BE2C (cell line): ENCODE data around the gene FOLR2.

Experiments used
- DNase-seq: peaks from one replicate; pipeline ENCODE4 v3.0.0-alpha.2; 2020
- H3K27me3 ChIP-seq: fragments of 250-450 bp; sonication (Bioruptor Pico); 2 replicates; pipeline ENCODE4 v1.5.1; 2020; ENCODE audit warnings: mild to moderate bottlenecking
- H3K36me3 ChIP-seq: fragments of 250-450 bp; sonication (Bioruptor Pico); 2 replicates; pipeline ENCODE4 v1.5.1; 2020; ENCODE audit warnings: mild to moderate bottlenecking
- H3K4me1 ChIP-seq: fragments of 250-450 bp; sonication (Bioruptor Pico); 2 replicates; pipeline ENCODE4 v1.5.1; 2020
- H3K4me3 ChIP-seq: 2 replicates; pipeline ENCODE4 v1.5.1; 2011; ENCODE audit warnings: low read depth, low read length
- H3K9me3 ChIP-seq: fragments of 250-450 bp; sonication (Bioruptor Pico); 2 replicates; pipeline ENCODE4 v1.5.1; 2020
- TF ChIP-seq, protein P1 (sequence below): IDR thresholded peaks from 2 replicates; pipeline ENCODE4 v1.5.1; 2012; ENCODE audit warnings: mild to moderate bottlenecking, low read depth, low read length

FOLR2 gene

DNA sequence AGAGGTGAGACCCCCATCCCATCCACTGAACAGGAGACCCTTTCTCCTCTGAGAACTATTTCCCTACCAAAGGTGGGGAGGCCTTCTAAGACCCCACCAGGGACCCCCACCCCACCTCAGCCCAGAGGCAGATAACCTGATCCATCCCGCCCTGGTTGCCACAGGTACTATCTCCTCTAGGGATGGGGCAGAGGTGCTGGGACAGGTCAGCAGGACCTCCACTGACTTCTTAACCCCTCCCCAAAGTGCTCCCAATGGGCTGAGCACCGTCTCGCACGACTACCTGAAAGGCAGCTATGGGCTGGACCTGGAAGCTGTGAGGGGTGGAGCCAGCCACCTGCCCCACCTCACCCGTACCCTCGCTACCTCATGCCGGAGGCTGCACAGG, 12.2 kb downstream of the FOLR2 start:
- Histone ChIP-seq H3K27me3 (no peaks in the 10 kb centered on the region), H3K4me1 (peaks cover 3% of the 10 kb centered on the region), H3K36me3 (peaks cover 61% of the 10 kb centered on the region), H3K4me3 (no peak overlapping the region), H3K9me3 (no peaks in the 10 kb centered on the region)
- TF ChIP-seq, protein P1, sequence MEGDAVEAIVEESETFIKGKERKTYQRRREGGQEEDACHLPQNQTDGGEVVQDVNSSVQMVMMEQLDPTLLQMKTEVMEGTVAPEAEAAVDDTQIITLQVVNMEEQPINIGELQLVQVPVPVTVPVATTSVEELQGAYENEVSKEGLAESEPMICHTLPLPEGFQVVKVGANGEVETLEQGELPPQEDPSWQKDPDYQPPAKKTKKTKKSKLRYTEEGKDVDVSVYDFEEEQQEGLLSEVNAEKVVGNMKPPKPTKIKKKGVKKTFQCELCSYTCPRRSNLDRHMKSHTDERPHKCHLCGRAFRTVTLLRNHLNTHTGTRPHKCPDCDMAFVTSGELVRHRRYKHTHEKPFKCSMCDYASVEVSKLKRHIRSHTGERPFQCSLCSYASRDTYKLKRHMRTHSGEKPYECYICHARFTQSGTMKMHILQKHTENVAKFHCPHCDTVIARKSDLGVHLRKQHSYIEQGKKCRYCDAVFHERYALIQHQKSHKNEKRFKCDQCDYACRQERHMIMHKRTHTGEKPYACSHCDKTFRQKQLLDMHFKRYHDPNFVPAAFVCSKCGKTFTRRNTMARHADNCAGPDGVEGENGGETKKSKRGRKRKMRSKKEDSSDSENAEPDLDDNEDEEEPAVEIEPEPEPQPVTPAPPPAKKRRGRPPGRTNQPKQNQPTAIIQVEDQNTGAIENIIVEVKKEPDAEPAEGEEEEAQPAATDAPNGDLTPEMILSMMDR: no peak
- DNase-seq: no peak

DNA sequence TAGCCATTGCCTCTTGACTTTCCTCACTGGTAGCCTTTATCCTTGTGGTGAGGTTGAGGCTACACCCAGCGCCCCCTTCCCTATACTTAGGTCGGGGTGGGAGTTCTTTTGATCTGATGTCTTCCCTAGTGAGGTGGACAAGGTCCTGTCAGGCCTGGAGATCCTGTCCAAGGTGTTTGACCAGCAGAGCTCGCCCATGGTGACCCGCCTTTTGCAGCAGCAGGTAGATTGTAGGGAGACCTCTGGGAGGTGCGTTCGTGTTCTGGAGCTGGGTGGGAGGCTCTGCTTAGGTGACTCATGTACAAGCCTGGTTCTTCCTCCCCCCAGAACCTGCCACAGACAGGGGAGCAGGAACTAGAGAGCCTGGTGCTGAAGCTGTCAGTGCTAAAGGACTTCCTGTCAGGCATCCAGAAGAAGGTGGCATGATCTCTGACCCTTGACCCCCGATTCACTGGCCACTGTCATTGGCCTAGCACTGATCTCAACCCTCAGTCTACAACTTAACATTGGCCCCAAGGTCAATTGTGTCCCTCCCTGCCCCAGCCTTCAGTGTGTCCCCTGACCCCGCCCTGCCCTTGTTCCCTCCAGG, 12.8 kb downstream of the FOLR2 start:
- DNase-seq: no peak
- TF ChIP-seq, protein P1: no peak
- peaks cover 67% of the 10 kb centered on the region for H3K36me3 ChIP-seq
- H3K4me3 ChIP-seq: no peak overlapping the region
- H3K9me3 ChIP-seq: no peaks in the 10 kb centered on the region
- H3K27me3 ChIP-seq: no peaks in the 10 kb centered on the region
- peaks cover 3% of the 10 kb centered on the region for H3K4me1 ChIP-seq

DNA sequence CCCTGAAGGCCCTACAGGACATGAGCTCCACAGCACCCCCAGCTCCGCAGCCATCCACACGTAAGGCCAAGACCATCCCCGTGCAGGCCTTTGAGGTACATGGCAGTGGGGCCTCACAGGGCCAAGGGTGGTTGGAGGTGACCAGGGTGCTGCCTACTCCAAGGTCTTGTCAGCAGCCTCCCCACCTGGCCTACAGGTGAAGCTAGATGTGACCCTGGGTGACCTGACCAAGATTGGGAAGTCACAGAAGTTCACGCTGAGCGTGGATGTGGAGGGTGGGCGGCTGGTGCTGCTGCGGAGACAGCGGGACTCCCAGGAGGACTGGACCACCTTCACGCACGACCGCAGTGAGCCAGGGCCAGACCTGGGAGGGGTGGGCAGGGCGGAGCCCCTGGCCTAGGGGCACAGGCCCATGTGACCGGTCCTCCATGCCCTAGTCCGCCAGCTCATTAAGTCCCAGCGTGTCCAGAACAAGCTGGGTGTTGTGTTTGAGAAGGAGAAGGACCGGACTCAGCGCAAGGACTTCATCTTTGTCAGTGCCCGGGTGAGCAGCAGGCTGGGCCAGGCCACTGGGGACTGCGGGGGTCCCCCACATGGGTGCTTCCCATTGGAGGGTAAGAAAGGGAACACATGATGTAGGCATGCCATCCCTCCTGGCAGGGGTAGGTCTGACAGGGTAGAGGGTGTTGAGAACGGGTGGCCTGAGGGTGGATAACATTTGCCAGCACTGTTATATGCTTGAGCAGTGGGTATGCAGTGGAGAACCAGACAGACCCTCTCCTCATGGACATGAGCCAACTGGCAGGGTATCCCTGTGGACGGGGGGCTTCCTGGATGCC, 13.6 kb downstream of the FOLR2 start:
- H3K9me3 ChIP-seq: no peaks in the 10 kb centered on the region
- H3K36me3 ChIP-seq: peaks cover 74% of the 10 kb centered on the region
- H3K4me1 ChIP-seq: peaks cover 3% of the 10 kb centered on the region
- no peak overlapping the region for H3K4me3 ChIP-seq
- no peaks in the 10 kb centered on the region for H3K27me3 ChIP-seq
- DNase-seq: no peak
- TF ChIP-seq, protein P1: no peak

DNA sequence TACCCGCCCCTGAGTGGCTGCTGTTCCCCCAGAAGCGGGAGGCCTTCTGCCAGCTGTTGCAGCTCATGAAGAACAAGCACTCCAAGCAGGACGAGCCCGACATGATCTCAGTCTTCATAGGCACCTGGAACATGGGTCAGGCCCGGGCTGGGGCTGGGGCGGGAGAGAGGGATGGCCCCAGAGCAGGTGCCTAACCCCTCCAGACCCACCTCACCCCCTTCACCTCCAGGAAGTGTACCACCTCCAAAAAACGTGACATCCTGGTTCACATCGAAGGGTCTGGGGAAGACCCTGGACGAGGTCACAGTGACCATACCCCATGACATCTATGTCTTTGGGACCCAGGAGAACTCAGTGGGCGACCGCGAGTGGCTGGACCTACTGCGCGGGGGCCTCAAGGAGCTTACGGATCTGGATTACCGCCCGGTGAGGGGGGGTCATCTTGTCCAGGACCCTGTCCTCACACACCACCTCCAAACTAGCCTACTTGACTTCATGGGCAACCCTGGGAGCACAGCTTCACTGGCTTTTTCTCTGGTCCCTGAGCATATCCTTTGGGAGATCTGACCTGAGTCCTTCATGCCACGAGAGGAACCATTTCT, 14.3 kb downstream of the FOLR2 start:
- Histone ChIP-seq H3K27me3 (no peaks in the 10 kb centered on the region), H3K4me3 (no peak overlapping the region), H3K36me3 (peaks cover 81% of the 10 kb centered on the region), H3K4me1 (peaks cover 3% of the 10 kb centered on the region), H3K9me3 (no peaks in the 10 kb centered on the region)
- TF ChIP-seq, protein P1: no peak
- no peak for DNase-seq

DNA sequence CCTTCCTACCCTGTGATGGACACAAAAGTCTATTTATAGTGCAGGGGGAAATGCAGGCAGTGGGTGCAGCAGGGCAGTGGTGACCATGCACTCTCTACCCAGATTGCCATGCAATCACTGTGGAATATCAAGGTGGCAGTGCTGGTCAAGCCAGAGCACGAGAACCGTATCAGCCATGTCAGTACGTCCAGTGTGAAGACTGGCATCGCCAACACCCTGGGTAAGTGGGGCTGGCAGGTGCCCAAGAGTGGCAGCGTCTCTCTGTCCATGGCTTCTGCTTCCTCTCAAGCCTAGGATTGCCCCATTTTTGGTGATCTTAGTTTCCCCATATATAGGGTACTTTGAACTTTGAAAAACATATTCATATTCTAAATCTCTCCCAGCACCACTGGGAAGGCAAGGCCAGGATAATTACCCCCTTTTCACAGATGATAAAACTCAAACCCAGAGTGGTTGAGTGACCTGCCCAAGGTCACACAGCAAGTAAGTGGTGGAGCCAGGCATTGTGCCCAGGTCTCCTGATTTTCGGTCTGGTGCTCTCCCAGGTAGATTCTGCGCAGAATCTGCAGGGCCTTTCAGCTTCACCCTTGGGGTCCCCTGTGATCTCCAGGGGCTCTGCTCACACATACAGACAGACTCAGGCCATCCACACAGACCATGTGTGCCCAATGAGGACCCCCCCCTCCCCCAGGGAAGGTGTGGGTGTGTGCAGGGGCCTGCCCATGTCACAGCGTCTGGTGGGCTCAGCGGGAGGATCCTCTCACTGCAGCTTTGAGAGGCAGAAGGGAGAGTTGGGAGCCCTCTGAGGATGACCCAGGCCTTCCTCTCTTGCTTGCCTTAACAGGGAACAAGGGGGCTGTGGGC, 15.0 kb downstream of the FOLR2 start:
- TF ChIP-seq, protein P1: no peak
- Histone ChIP-seq H3K27me3 (no peaks in the 10 kb centered on the region), H3K4me1 (peaks cover 2% of the 10 kb centered on the region), H3K36me3 (peaks cover 89% of the 10 kb centered on the region), H3K4me3 (no peak overlapping the region), H3K9me3 (no peaks in the 10 kb centered on the region)
- DNase-seq: no peak
